Pulmonary artery endothelial cell (primary cell): ENCODE measurements around the gene RPS6KL1. TPM values are rescaled to one million over a fixed set of nuclear protein-coding genes. Genes with fewer than 3 reads are reported as not detected.

Experiments
- DNase-seq: peaks from one replicate; pipeline ENCODE4 v3.0.0-alpha.2; 2011; ENCODE audit warnings: low read depth, low spot score
- total RNA-seq: library from RNA; depleted of rRNA; stranded (reverse); fragments of >200 nt; gene quantifications from 2 replicates; pipeline ENCODE4 v1.2.3, GENCODE V29; 2014

The RPS6KL1 gene
- total RNA-seq, 1 donor from 2014 or later, result 14.8 TPM

DNA sequence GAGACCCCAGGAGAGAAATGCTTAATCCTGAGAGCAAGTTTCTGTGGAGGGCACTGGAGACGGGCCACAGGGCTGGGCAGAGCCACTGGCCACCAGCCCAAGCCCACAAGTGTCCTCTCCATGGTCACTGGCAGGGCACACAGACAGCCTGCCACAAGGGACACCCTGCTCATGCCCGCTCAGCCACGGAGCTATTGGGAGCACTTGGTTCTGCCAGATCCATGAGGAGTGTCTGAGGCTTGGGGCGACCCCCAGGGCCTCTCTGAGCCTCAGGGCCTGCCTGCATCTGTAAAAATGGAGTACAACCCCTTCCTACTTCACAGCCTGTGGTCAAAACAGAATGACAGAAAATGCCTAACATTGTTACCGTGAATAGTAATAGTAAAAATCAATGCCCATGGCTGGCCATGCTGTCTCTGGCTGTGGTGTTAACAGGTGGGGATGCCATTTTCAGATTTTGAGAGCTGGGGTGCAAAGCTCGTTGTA lies 29.2 kb upstream of the RPS6KL1 start:
- no peak for DNase-seq

DNA sequence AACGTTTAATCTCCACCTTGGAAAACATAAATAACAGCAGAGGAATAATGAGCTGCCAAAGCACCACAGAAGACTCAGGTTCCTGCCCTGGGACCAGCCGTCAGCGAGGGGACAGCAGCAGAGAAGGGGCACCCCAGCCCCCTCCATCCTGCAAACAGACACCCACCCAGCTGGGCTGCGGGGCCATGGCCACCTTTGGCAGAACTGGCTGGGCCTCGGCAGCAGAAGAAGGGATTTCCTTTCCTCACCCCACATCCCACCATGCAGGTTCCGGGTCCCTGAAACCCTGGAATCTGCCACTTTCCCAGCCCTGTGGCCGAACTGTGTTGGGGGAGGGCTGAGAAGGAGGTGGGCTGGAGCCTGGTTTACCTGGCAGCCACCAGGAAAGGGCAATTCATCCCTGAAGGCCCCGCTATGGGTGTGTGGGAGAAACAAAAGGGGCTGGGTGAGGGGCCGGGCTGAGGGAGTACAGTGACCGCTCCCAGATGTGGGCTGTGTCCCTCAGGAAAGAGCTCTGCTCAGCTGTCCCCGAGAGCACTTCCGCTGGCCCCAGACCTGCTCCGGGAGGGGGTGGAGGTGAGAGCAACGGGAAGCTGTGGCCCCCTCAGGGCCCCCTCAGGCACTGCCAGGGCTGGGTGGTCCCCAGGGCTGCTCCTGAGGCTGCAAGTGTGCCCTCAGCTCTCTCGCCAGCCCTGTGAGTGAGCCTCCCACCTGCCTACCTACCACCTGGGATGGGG lies 28.6 kb upstream of the RPS6KL1 start:
- no peak for DNase-seq

DNA sequence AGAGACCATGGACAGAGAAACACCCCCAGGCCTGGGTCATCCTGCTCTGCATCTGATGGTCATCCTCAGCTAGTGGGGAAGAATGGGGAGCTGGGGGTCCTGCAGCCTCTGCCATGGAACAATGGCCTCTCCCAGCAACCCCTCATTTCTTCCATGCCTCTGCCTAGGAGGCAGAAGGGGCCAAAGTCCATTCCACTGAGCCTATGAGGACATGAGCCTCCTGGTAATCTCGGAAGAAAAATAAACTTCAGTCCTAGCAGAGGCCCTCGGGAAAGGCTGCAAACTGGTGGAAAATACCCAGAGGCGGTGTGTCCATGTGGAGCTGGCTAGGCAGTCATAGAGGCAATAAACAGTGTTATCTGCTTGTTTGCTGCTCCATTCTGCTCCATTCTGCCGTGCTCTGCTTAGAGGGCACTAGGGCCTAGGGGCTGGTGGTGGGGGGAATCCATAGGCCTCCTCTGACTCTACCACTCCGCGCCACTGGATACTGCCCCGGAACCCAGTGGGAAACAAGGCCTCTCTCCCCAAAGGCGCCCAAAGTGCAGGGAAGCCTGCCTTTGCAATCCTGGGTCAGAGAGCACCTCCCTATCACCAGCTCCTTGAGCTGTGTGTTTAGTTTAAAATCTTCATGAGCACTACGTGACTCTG lies 27.9 kb upstream of the RPS6KL1 start:
- no peak for DNase-seq

DNA sequence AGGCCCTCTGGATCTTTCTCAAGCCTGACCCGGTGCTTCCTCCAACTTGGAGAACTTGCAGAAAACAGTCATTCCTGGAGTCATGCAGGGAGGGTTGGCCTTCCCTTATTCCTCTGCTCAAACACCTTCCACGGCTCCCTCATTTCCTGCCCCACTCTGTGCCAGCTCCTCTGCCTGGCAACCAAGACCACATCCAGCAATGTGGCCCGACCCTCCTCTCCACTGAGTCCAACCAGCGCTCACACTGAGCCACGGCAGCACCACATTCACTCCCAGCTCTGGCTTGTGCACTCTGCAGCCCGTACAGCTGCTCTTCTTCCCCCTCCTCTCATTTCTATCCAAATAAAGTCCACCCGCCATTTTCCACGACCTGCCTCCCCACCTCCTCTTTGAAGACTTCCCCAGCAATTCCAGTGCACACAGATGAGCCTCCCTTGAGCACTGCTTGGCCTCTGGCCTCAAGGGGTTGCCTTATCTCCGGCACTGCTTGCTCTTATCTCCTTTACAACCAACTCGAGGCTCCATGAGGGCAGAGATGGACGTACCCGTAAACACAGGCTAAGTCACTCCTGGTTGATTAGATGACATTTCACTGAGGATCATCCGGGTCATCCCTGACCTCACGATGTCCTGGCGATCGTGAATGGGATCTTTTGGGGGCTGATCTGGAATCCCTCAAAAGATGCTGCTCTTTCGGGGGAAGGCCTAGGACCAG lies 27.0 kb upstream of the RPS6KL1 start:
- no peak for DNase-seq

- DNase-seq, result no peak
Observed at GRCh38 chr14:74949191-74949601, 26.1 kb upstream of the RPS6KL1 start.

GRCh38 chr14:74948228-74949175 lies 25.4 kb upstream of the RPS6KL1 start:
- DNase-seq, result no peak

DNA sequence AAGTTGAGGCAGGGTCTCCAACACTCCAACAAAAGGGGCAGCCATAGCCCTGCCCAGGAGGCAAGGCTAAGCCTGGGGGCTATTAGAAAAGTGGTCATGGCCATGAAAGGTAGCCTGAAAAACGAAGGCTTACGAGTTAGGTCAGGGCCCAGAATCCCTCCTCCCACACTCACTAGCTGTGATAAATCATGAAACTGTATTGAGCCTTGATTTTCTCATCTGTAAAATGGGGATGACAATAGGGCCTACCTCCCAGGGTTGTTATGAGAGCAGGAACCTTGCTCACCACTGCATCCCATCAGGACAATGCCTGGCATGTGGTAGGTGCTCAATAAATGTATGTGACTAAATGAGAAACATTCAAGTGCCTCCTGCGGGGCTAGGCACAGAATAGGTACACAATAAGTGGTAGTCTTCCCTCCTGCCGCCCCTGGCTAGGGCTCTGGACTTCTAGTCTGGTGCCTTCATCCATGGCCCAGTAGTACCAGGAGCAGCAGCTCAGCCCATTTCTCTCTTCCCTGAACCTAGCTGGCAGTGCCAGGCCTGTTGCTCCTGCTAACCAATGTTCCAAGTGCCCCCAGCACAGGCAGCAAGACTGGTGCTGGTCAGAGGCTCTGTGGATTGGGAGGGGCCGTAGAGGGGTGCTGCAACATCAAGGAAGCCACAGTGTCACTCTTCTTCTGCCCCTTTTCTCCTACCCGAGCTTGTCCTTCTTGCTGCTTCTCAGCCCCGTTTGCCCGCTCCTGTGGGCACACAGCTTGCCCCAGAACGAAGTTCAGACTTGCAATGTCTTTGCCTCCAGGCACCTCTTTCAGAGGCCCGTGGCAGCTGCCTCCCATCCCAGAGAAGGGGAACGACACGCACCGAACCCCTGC lies 24.5 kb upstream of the RPS6KL1 start:
- no peak for DNase-seq

DNA sequence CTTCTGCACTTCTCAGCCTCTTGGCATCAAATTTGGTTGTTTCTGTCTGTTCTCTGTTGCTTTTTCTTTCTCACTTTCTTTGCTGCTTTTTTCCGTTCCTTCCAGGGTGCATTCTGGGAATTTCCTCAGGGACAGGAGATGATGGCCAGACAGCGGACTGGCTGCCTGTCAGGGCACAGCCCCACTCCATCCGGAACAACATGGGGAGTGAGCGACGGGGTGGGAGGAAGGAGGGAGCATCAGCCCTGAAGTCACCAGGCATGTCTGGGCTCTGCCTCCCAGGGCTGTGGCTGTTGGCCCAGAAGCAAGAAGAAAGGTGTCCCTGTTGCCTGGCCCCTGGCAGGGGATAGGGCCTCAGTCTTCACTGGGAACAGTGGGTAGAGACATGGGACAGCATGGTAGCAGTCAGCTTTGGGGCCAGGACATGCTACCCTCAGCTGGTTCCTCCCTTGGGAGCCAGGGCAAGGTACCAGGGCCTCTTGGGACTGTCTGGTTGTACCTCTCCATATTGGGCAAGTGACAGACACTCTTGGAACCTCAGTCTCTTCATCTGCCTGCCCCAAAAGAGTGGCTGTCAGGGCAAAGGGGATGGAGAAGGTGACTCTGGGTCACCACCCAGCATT lies 23.7 kb upstream of the RPS6KL1 start:
- no peak for DNase-seq

- DNase-seq, result no peak
Observed at GRCh38 chr14:74945852-74946658, 23.0 kb upstream of the RPS6KL1 start.

- DNase-seq, result no peak
Observed at GRCh38 chr14:74945261-74945851, 22.3 kb upstream of the RPS6KL1 start.

GRCh38 chr14:74942608-74943007 lies 19.5 kb upstream of the RPS6KL1 start:
- no peak for DNase-seq

- DNase-seq, result no peak
Observed at GRCh38 chr14:74942181-74942580, 19.1 kb upstream of the RPS6KL1 start.

DNA sequence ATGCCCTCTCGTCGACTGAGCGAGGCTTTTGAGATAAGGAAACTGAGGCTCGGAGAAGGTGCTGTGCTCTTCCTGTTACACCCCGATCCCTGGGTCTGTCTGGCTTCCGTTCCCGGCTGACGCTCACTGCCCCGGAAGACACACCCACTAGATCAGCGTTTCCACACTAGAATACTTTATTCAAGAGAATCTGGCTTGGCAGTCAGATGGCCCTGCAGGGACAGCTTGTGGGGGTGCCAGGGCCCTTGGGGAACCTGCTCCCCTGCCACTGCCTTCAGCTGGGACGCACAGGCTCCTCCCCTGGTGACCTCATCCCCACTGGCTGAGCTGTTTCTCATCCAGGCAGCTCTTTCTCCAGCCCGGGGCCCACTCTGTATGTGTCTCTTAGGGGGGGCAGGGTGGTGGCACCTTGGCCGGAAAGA lies 18.6 kb upstream of the RPS6KL1 start:
- no peak for DNase-seq

DNA sequence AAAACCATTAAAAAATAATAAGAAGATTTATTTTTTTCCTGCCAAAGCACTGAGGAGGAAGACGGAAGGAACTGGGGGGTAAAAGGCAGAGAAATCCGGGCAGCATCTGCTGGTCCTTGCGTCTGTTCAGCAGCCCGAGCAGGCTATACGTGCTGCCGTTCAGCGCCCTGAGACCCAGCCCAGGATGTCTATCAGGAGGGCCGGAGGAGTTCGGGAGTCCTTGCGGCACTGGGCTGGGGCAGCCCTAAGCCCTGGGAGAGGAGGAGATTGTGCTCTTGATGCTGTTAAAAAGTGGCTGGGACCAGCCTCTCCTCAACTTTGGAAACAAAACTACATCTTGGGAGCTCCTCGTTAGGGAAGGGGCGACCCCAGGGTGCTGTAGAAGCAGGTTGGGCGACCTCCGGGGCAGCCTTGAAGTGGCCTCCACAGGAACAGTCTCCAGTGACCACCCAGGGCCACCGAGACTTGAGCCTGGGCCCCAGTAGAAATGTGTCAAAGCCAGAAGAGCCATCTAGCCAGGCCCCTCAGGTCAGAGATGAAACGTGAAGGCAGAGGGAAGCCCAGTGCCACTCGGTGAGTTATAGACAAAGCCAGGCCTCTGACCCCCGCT lies 18.0 kb upstream of the RPS6KL1 start:
- DNase-seq, result no peak

GRCh38 chr14:74938531-74939495 lies 15.8 kb upstream of the RPS6KL1 start:
- DNase-seq, result no peak

DNA sequence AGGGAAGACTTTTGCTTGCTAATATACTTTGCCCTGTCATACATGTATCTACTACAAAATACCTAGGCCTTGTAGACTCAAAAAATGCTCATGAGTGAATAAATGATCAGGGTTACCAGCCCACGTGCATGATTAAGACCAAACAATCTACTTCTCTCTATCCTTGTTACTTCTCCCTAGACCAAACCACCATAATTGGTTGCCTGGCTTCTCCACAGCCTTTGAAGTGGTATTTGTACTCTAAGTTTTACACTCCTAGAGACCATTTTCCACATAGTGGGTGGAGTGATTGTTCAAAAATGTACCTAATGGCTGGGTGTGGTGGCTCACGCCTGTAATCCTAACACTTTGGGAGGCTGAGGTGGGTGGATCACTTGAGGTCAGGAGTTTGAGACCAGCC lies 14.1 kb upstream of the RPS6KL1 start:
- DNase-seq, result no peak

DNA sequence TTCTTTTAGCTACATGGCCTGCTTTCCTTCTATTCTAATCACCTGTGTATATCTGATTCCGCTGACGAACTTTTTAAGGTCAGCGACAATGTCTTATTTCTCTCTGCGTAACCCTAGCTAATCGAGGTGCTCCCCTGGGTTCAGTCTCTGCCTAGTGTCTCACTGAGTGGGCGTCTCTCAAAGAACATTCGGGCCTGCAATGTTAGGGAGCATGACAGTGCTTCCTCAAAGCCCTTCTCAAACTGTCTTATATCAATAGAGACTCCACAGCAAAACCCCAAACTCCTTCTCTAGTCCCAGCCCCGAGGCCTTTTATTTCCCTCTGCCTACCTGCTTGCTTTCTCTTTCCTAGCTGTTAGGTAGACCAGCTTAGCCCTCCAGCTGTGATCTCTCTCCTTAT lies 13.7 kb upstream of the RPS6KL1 start:
- no peak for DNase-seq
